GM12873 (cell line): ENCODE measurements around the gene GPR35.

Experiments used
- TF ChIP-seq, protein P1 (sequence below): IDR thresholded peaks from 2 replicates; pipeline ENCODE4 v1.5.1; 2012; ENCODE audit warnings: low read depth, mild to moderate bottlenecking, moderate library complexity, low read length, control low read depth; ENCODE audit not compliant: insufficient read depth; ENCODE audit errors: missing control alignments

Gene GPR35

DNA sequence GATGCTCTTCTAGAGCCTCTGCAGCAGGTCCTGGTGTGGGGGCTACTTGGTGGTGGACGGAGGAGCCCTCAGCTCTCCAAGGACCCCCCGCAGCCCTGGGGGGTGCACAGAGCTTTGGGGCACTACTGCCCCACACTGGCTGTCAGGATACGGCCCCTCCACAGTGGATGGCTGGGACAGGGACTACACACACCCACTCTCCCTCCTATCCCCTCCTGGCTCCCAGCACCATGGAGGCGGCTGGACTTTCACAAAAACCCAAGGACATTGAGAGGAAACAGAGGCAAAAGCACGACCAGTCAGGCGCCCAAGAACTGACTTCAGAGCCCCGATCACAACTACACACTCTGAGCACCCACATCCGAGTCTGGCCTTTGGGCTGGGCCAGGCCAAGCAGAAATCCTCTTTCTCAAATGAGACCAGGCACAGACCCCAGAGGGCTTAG, 12.6 kb downstream of the GPR35 start:
- TF ChIP-seq, protein P1, sequence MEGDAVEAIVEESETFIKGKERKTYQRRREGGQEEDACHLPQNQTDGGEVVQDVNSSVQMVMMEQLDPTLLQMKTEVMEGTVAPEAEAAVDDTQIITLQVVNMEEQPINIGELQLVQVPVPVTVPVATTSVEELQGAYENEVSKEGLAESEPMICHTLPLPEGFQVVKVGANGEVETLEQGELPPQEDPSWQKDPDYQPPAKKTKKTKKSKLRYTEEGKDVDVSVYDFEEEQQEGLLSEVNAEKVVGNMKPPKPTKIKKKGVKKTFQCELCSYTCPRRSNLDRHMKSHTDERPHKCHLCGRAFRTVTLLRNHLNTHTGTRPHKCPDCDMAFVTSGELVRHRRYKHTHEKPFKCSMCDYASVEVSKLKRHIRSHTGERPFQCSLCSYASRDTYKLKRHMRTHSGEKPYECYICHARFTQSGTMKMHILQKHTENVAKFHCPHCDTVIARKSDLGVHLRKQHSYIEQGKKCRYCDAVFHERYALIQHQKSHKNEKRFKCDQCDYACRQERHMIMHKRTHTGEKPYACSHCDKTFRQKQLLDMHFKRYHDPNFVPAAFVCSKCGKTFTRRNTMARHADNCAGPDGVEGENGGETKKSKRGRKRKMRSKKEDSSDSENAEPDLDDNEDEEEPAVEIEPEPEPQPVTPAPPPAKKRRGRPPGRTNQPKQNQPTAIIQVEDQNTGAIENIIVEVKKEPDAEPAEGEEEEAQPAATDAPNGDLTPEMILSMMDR: no peak

DNA sequence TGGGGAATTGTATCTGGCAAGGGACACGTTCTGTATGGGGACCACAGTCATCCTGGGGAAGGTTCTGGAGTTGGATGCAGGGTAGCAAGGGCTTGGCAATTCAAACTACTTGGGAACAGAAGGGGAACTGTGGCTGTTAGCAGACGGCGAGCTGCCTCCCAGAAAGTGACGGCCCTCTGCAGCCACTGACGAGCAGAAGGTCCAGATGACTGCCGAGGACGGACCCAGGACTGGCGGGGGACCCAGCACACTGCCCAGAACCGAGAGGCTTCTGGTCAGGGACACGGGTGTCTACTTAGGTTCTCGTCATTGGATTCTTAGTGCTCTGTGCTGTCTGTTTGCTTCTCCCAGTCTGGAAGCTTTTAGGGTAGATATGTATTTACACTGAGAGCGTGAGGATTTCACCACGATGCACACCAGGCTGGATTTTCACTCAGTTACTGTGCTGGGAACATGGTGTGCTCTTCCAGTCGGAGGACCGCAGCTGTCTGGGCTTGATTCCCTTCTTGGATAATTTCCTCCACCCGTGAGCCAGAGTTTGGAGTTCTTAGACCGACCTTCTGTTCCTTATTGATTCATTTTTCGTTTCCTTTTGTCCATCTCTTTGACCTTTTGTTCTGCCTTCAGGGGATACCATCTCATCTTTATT, 13.4 kb downstream of the GPR35 start:
- TF ChIP-seq, protein P1: no peak

DNA sequence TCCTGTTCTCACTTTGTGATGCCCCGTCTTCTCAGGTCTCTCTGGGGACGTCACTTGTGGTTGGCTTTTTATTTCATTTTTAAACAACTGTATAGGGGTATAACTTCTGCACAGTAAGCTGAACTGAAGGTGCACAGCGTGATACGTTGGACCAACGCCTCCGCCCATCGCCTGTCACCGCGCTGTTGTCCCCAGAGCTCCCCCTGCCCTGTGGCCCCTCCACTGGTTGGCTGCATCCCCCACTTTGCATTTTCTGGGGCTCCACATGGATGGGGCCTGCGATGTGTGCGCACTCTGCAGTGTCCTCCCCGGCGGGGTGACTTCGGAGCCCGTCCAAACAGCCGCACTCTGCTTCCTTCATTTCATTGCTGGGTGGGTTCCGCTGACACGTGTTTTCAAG, 14.3 kb downstream of the GPR35 start:
- TF ChIP-seq, protein P1: no peak

DNA sequence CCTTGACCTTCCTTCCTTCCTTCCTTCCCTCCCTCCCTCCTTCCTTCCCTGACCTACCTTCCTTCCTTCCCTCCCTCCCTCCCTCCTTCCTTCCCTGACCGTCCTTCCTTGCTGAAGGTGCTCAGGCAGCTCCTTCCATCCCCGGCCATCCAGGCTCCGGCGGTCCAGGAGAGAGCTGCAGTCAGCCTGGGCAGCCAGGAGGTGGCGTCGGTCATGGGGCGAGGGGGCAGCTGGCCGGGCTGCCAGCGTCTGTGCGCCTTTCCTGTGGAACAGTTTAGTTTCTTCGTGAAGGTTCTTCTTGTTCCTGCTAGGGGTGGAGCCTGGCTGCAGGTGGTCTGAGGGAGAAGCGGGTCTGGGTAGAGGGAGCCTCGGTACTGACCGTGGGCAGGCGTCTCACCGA, 15.7 kb downstream of the GPR35 start:
- TF ChIP-seq, protein P1: no peak

DNA sequence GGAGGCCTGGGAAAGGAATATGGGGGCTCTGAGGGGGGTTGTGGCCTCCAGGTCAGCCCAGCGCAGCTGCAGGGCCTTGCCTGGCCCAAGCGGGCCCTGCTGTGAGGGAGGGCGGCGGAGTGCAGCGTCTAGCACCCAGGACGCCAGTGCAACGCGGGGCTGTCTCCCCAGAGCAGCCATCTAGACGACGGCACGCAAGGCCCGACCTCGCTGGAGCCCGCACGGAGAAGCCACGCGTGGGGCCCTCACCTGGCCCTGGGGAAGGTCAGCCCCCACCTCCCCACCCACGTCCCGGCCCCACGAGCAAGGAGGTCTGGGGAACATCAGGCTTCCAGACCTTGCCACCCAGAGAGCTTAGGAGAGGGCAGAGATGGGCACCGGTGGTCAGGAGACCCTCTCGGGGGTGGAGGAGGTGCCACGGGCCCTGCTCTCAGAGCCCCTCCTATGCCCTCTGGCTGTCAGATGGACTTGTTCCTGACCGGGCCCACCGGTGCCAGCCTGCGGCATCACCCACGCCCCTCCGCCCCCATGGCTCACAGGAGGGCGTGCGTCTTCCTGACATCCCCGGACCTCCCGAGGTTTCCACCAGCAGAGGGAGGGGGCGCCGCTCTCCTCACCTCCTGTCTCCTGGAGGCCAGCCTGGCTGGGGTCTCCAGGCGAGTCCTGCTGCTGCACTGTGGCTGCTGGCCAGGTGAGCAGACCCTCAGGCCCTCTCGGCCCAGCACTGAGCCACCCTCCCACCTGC, 17.0 kb downstream of the GPR35 start:
- TF ChIP-seq, protein P1: no peak

DNA sequence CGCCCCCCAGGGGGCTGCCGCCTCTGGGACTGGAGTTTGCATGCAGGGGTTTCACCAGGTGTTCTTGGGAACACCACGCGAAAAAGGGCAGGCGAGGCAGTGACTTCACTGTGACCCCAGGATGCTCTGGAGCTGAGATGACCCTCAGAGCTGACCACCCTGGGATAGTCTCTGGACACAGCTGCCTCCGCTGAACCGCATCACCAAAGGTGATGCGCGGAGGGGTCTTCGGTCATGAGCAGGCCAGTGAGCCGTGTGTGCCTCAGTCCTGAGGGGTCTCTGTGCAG, 17.5 kb downstream of the GPR35 start:
- TF ChIP-seq, protein P1: no peak

DNA sequence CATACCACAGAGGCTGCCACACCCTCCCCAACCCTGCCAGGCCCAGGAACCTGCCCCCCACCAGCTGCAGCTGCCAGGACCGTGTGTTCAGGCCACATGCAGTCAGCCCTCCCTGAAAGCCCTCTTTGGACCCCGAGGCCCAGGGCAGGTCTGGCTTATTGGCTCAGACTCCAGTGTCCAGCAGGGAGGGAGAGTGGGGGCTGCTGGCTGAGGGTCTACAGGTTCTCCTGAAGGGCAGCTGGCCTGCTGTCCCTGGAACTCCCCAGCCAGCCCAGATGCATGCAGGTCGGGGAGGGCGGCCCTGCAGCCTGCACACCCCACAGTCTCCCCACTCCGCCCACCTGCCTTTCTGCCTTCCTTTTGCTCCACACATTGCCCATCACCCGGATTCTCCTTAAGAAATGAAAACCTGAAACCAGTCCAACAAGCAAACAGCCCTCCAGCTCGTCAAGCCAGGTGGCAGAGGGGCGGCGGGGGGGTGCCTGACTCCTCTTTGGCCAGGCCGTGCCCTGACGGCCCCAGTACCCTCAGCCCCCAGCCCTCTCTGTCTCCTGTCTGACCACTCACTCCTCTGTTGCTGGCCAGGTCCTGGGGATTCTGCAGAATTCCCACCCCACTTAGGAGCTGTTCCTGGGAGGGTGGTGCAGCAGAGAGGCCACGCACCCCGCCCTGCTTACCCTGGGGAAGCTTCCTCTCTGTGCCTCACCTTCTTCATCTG, 18.0 kb downstream of the GPR35 start:
- TF ChIP-seq, protein P1: no peak
